SIG-M5 treated with dmso at 0.1 percent for 504 hours (cell line): ENCODE results near the gene VPS8.
A peak's percentile ranks its signal among the peaks of the same experiment; 100 is the strongest.

ENCODE experiments used
- DNase-seq: peaks from one replicate; lab custom pipeline; 2025; ENCODE audit not compliant: unreplicated experiment; lab: John Stamatoyannopoulos, UW

VPS8 gene

DNA sequence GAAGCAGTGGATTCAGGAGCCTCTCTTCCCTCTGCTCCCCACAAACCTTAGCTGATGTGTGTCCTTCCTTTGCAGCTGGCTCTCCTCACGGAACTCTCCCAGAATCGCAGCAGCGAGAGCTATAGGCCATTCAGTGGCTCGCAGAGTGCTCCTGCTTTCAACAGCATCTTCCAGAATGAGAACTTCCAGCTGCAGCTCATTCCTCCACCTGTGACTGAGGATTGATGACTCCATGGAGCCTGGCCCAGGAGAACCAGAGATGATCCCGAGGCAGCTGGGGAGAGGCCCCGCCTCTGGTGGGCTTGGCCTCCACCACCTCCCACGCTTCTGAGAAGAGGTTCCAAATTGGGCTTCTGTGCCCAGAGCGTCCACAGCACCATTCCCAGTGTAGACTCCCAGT lies 239.8 kb downstream of the VPS8 start:
- DNase-seq = no peak

- DNase-seq = no peak
Measured at GRCh38 chr3:185052631-185053030, 240.7 kb downstream of the VPS8 start.

GRCh38 chr3:185056908-185057307 lies 244.9 kb downstream of the VPS8 start:
- DNase-seq = no peak

DNA sequence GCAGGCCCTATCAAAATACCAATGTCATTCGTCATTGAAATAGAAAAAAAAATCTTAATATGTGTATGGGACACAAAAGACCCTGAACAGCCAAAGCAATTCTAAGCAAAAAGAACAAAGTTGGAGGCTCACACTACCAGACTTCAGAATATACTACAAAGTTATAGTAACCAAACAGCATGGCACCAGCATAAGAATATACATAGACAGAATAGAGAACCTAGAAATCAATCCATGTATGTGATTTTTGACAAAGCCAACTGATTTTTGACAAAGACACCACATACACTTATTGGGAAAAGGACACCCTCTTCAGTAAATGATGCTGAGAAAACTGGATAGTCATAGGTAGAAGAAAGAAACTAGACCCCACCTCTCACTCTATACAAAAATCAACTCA lies 245.9 kb downstream of the VPS8 start:
- no peak for DNase-seq

DNA sequence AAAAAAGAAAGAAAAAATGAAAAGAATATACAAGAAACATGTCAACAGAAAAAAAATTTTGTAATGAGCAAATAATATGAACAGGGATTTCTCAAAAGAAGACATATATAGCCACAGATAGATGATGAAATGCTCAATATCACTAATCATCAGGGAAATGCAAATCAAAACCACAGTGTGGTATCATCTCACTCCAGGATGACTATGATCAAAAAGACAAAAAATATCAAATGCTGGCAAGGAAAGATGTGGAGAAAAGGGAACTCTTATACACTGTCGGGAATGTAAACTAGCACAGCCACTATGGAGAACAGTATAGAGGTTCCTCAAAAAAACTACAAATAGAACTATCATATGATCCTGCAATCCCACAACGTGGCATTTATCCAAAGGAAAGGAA lies 246.8 kb downstream of the VPS8 start:
- DNase-seq = no peak

DNA sequence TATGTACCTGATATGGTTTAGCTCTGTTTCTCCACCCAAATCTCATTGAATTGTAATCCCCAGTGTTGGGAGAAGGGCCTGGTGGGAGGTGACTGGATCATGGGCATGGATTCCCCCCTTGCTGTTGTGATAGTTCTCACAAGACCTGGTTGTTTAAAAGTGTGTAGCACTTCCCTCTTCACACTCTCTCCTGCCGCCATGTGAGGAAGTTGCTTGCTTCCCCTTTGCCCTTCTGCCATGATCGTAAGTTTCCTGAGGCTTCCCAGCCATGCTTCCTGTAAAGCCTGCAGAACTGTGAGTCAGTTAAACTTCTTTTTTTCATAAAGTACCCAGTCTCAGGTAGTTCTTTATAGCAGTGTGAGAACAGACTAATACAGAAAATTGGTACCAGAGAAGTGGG lies 247.8 kb downstream of the VPS8 start:
- DNase-seq = no peak

DNA sequence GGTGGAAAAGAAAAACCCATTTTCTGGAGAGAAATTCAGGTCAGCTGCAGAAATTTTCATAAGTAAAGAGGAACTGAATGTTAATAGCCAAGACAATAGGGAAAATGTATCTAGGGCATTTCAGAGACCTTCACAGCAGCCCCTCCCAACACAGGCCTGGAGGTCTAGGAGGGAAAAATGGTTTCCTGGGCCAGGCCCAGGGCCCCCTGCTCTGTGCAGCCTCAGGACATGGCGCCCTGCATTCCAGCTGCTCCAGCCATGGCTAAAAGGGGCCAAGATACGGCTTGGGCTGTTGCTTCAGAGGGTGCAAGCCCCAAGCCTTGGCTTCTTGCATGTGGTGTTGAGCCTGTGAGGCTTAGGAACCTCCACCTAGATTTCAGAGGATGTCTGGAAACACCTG lies 248.7 kb downstream of the VPS8 start:
- no peak for DNase-seq

- DNase-seq = no peak
Measured at GRCh38 chr3:185062191-185062590, 250.2 kb downstream of the VPS8 start.

- no peak for DNase-seq
Measured at GRCh38 chr3:185063431-185063830, 251.5 kb downstream of the VPS8 start.

- DNase-seq = no peak
Measured at GRCh38 chr3:185065059-185065458, 253.1 kb downstream of the VPS8 start.

DNA sequence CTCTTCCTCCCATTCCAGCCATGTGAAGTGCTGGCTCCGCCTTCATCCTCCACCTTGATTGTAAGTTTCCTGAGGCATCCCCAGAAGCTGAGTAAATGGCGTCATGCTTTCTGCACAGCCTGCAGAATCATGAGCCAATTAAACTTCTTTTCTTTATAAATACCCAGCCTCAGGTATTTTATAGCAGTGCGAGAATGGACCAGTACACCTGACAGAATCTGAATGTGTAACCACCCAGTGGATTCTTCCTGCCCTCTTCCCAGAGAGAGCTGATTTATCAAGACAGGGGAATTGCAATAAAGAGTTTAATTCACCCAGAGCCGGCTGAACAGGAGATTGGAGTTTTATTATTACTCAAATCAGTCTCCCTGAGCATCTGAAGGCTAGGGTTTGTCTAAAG lies 254.3 kb downstream of the VPS8 start:
- no peak for DNase-seq

GRCh38 chr3:185067173-185067572 lies 255.2 kb downstream of the VPS8 start:
- no peak for DNase-seq

GRCh38 chr3:185069037-185070030 lies 257.4 kb downstream of the VPS8 start:
- no peak for DNase-seq

GRCh38 chr3:185070491-185071286 lies 258.7 kb downstream of the VPS8 start:
- DNase-seq = peak; percentile 28

DNA sequence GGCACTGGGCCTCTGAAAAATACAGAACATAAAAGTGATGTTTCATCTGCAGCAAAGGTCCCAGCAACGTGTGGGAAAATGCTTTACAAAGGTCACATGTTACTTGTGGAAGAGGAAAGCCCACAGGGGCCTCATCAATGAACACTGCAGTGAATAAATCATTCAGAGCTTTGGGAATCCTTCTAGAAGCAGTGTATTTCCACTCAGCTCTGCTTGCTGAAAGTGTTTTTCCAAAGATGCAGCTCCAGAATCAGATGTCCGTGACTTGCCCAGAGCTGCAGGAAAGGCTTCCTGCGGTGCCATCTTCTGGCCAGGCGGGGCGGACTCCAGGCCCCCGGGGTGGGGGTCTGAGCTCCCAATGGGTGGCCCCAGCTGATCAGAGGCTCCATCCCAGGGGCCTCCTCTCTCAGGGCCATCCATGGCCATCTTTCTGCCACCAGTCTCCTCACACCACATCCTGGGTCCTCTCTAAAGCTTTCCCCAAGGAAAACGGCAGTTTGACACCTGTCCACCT lies 259.4 kb downstream of the VPS8 start:
- no peak for DNase-seq

DNA sequence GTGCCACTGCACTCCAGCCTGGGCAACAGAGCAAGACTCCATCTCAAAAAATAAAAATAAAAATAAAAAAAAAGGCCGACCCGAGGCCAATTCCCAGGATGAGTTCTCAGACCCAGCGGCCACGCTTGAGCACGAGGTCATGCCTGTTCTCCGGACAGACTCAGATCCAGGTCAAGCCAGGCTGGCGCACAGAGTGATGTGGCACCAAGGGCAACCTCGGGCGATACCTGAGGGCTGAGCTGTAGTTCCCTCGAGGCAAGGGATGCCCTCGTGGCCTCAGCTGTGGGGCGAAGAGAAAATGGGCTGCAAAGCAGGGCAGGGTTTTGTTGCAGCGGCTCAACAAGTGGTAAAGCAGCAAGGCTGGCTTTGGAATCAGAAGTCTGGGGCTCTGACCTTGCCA lies 263.6 kb downstream of the VPS8 start:
- DNase-seq = no peak

- DNase-seq = no peak
Measured at GRCh38 chr3:185076219-185076618, 264.3 kb downstream of the VPS8 start.

DNA sequence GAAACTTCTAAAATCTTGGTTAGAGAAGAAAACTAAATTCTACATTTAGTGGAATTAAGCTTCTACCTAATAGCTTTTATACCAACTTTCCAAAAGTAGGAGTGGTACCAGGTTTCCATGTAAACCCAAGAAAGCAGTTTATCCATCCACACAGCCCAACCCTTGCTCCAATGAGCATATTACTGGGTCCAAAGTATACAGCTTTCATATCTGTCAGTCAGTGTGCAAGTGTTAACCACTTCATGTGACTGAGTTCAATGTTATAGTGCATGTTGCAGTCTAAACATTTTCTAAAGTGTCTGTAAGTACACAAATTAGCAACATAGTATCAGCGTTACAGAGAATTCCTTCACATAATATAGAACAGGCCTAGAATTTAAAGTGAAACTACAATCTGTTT lies 267.7 kb downstream of the VPS8 start:
- no peak for DNase-seq

DNA sequence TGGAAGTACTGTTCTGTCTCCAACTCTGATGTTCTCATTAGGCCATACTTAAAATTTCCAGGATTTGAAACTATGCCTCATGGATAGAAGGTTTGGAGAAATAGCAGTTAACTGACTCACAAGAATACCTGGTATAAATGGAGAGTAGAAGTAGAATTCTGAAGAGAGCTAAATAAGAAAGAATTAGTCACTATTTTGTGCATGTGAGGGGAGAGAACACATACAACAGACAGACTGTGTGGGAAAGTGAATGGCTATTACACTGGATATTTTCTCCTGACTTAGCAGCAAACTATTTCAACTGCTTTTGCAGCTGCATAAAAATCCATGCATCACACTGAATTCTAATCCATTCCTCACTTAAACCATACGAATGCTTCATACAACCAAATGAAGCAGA lies 269.6 kb downstream of the VPS8 start:
- no peak for DNase-seq

- no peak for DNase-seq
Measured at GRCh38 chr3:185082149-185082548, 270.2 kb downstream of the VPS8 start.

- no peak for DNase-seq
Measured at GRCh38 chr3:185082829-185083228, 270.9 kb downstream of the VPS8 start.

DNA sequence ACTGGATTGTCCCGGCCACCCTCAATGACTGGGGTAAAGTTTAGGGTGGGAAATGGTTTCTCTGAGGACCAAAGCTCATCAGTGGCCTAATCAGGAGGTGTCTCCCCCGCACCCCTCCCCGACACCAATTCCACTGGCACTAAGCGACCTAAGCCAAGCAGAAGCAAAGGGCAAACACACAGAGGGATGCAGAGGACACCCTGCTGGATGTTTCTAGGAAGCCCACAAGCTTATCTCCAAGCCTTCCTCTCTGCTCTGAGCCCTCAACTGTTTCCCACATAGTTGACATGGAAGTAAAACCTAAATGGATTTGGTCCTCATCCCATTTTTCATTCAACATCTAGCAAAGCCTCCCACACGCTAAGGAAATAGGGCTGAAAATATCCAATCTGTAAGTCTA lies 272.4 kb downstream of the VPS8 start:
- DNase-seq = no peak
